SU-DHL-6 (cell line): ENCODE measurements around the gene BLTP3B.

ENCODE experiments used
- EZH2phosphoT487 ChIP-seq: fragments of 200-600 bp; sonication (generic), shearing (Covaris generic); conservative IDR thresholded peaks from 2 replicates; pipeline ENCODE4 v1.6.1; 2018; ENCODE audit warnings: mild to moderate bottlenecking, antibody characterized with exemption, low read length, moderate library complexity, mixed read lengths
- TF ChIP-seq, protein P1 (sequence below): fragments of 200-600 bp; sonication (generic); IDR thresholded peaks from one replicate; pipeline ENCODE4 v1.5.1; 2017; ENCODE audit warnings: antibody characterized with exemption, mild to moderate bottlenecking, low read length, moderate library complexity; ENCODE audit not compliant: insufficient read depth, poor library complexity, severe bottlenecking

DNA sequence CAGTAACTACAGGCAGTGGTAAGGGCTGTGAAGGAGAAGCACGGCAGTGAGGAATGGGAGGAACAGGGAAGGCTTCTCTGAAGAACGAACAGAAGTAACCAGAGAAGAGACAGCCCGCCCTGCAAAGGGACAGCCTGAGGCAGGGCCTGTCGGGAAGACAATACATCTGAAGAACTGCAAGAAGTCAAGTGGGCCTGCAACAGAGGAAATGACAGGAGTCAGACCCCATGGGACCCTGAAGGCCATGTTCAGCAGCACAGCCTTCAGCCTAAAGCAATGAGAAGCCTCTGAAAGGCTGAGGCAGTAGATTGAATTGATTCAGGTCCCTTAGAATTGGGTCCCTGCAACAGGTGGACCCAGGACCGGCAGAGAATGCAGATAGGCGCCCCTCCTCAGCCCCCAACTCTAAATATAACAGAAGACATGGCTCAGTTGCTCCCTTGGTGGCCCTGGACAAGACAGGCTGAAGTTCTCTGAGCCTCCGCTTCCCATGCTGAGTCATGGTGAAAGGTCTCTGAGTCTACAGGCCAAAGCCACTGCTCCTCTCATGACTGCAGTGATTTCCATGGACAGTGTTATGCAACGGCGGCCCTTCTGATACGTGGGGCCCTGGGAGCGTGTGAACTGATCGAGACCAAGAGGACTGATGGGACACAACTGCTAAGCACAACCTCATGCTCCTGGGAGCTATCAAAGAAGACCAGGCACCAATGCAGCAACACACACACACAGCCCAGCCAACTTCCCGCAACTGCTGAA, 47.1 kb upstream of the BLTP3B start:
- TF ChIP-seq EZH2phosphoT487: no peak
- TF ChIP-seq, protein P1, sequence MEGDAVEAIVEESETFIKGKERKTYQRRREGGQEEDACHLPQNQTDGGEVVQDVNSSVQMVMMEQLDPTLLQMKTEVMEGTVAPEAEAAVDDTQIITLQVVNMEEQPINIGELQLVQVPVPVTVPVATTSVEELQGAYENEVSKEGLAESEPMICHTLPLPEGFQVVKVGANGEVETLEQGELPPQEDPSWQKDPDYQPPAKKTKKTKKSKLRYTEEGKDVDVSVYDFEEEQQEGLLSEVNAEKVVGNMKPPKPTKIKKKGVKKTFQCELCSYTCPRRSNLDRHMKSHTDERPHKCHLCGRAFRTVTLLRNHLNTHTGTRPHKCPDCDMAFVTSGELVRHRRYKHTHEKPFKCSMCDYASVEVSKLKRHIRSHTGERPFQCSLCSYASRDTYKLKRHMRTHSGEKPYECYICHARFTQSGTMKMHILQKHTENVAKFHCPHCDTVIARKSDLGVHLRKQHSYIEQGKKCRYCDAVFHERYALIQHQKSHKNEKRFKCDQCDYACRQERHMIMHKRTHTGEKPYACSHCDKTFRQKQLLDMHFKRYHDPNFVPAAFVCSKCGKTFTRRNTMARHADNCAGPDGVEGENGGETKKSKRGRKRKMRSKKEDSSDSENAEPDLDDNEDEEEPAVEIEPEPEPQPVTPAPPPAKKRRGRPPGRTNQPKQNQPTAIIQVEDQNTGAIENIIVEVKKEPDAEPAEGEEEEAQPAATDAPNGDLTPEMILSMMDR: no peak
